Measurements from ENCODE around the gene TMEM132E.

Gene TMEM132E

DNA sequence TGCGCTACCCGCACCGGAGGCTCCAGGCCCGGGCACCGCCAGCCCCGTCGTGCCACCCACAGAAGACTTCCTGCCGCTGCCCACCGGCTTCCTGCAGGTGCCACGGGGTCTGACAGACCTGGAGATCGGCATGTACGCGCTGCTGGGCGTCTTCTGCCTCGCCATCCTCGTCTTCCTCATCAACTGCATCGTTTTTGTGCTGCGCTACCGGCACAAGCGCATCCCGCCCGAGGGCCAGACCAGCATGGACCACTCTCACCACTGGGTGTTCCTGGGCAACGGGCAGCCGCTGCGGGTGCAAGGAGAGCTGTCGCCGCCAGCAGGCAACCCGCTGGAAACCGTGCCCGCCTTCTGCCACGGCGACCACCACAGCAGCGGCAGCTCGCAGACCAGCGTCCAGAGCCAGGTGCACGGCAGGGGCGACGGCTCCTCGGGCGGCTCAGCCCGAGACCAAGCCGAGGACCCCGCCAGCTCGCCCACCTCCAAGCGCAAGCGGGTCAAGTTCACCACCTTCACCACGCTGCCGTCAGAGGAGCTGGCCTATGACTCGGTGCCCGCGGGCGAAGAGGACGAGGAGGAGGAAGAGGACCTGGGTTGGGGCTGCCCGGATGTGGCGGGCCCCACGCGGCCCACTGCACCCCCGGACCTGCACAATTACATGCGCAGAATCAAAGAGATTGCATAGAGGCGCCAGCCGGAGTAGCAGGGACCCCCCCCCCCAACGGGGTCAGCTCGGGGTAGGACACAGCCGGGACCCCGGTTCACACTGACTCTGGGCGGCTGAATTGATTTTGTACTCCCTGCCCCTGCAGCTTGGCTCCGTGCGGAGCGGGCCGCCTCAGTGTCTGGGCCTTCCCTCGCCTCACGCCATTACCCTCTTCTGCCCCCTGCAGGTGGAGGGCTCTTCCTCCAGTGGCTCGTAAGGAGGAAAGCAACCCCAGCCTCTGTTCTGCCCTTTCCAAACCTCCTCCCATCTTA lies 58.5 kb downstream of the TMEM132E start:
- DNase-seq: peak; percentile 82

DNA sequence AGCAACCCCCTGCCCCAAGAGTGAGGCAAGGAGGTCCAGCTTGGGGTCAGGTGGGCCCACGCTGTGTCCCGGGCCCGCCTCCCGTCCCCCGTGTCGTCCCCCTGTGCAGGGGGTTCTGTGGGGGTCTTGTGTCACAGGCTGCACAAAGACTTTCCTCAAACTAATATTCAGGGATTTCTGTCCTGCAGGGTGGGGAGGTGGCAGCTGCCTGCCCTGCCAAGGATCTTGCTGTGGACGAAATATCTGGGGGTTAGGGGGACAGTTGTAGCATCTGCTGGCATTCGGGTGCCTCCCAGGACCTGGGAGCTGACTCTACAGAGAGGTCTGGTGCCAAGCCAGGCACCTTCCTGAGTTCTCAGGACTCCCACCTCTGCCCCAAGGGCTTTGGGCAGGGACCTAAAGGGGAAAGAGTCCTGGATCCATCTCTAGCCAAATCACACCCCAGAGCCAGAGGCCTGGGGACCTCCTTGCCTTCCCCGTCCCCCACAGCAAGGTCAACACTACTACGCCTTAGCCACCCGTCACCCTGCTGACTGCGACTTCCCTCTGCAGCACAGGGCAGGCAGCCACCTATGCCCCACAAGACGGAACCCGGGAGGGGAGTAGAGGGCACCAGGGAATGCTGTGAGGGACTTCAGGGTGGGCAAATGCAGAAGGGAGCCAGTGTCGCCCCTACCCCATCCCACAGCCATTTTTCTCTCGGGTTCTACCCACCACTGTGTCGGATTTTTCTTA lies 59.3 kb downstream of the TMEM132E start:
- DNase-seq: no peak

DNA sequence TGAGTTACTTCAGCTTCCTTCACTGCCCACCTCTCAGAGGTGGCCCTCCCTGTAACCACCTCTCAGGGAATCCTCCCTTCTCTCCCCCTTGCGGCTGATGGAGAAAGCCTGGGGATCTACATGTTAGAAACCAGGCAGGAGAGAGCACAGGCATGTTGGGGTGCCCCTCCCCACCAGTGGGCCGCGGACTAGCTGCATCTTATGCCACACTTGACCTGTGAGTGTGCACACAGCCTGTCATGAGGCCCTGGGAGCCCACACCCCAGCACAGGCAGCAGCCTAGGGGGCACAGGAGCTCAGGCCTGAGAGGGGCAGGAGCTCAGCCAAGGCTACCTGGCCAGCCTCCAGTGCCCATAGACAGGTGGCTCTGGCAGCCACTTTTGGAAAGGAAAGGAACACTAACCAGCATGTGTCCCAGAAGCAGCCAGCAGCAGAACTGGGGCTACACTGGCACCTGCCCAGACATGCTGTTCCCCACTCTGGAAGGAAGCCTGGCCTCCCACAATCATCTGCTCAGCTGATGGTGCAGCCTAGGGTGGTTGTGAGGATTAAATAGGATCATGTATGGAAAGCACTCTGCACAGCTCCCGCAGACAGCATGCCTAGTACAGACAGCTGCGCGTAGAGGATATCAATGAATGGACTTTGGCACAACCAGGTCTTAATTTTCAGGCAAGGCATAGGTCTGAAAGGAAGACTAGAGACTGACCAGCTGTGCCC lies 60.5 kb downstream of the TMEM132E start:
- no peak for DNase-seq

DNA sequence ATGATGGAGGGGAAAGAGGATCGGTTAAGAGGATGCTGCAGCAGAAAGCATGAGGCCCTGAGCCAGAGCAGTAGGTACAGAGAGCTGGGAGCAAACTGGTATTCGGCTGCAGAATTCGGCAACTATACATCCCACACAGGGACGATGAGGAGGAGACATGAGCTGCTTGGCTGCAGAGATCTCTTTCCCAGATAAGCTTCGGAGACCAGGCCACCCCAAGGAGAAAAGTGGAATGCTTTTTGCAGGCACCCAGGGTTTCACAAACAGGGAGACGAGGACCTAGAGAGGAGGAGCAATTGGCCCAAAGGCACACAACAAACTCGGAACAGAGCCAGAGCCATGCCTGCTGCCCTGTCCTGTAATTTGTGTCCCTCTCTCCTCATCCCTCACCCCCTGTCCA lies 62.0 kb downstream of the TMEM132E start:
- no peak for DNase-seq

DNA sequence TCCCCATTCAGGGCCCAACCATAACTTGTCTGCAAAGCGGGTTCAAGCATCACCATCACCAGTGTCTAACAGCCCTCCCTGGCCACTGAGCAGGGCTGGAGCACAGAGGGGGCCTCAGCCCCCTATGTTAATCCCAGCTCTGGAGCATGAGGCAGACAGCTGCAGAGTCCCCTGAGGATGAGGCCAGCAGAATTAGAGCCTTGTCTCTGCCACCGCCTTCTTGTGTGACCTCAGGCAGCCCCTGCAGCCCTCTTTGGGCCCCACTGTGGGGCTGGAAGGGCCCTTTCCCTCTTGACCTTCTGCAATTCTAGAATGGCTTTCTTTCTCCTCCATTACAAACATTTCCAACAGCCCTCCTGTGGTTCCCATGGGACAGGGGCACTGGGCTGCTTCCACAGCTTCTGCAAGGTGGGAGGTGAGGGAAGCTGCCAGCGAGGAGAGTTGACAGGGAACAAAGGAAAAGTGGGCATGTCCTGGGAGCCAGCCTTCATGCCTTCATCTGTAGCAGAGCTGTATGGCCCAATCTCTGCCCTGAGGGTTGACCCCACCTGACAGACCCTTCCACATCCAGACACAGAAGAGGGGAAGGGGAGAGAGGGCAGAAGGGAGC lies 65.7 kb downstream of the TMEM132E start:
- DNase-seq: no peak

DNA sequence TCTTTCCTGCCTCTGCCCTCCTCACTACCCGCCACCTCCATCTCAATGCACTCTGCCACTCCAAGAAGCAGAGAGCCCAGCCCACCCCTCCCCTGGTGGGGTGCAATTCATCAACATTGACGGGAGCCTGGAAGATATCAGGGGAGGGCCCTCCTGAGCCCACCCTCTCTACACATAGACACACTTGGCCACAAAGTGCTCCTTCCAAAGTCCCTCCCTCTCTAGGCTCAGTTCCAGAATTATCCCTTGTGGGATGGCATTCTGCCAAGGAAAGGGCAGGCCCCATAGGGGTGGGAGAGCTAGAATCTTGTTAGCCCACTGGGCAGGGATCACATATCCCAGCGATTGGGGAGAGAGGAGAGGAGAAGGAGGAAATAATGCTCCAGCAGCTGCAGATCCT lies 66.2 kb downstream of the TMEM132E start:
- DNase-seq: peak; percentile 22

DNA sequence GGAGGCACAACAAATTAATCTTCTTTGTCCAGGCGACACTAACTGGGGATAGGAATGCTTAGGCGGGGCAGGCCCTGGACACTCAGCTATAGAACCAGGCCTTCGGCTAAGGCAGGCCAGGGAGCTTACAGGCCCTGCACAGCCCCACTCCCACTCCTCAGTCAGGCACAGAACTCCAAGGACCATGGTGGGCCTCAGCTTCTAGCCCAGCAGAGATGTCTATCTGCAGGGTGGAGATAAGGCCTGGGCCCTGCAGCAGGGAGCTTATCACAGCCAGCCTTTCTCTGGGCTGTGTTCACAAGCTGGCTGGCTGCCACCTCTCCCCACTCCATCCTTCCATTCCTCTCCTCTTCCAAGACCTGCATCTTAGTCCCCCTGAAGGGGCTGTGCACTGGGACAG lies 68.1 kb downstream of the TMEM132E start:
- peak; percentile 37 for DNase-seq

DNA sequence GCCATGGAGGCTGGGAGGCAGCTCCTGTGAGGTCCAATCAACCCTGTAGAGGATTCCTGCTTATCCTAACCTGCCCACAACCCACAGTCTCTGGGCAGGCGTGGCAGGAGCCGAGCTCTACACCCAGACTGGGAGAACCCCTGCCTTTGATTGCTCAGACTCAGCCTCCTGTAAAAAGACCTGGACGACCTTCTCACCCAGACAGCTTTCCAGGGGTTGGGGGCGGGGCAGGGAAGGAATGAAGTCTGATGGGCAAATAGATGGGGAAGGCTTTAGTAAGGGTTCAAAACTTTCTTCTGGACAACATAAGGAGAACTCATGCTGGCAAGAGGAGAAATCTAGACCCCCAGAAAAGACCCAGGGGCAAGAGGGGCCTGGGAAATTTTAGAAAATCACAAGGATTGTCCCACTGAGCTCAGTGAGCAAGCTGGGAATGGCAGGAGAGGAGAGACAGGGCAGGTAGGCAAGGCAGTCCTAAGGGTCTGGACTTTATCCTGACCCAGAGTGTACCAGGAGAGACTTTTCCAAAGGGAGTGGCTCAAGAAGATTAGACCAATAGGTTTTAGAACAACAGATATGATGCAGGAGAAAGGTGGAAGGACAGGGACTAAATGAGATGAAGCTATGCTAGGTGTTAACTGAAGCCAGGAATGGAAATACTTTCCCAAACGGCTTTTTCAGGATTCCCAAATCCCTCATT lies 70.8 kb downstream of the TMEM132E start:
- DNase-seq: no peak

DNA sequence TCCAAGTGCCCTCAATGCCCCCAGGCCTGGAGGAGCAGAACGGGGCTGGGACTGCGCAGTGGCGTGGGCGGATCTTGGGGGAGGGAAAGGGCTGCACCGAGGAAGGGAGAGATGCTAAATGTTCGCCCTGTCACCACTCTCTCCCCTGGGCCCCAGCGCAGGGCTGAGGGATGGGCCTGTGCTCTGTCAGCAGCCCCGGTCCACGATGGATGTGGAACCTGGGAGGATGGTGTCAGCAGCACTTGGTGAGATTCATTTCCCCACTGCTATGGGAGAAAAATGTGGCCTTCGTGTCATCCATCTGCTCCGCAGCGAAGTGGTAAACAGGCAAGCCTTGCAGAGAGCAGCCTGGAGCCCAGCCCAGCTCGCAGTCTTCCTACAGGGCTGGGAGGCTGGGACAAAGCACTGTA lies 72.0 kb downstream of the TMEM132E start:
- no peak for DNase-seq

DNA sequence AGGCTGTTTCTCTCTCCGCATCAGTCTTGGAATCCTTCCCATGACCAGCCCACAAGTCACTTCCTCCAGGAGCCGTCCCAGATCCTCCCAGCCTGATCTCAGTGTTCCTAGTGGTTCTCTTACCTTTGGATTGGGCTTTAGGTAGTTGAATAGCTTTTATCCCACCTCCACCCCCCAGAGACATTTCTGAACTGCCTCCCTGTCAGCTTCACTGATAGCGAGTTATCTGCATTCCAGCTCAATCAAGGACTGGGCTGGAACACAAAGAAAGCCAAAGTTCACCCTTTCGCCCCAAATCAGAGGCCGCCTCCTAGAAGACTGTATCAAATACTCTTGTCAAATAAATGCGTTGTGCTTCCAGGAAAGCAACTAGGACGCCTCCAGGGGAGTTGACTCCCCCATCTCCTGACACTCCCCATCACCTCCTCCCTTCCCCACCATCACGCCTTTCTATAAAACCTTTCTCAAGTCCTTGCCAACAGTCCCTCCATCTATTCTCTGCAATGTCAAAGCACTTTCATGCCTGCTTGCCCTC lies 72.7 kb downstream of the TMEM132E start:
- no peak for DNase-seq

DNA sequence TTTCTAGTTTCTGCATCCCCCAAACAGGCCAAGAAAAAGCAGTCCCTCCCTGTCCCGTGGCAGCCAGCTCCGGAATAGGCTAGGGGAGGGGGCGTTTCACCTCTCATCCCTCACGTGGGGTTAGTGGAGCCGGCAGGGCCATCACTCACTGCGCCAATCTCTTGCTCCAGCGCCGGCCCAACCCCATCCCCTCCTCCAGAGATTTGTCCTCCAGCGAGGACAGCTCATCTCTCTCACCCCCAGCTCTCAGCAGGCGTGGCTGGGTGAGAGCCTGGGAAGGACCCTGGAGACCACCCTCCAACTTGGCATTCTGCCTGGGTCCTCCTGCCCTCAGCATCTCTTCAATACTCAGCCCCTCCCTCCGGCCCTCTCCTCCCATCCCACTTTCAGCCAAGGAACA lies 74.1 kb downstream of the TMEM132E start:
- DNase-seq: no peak

DNA sequence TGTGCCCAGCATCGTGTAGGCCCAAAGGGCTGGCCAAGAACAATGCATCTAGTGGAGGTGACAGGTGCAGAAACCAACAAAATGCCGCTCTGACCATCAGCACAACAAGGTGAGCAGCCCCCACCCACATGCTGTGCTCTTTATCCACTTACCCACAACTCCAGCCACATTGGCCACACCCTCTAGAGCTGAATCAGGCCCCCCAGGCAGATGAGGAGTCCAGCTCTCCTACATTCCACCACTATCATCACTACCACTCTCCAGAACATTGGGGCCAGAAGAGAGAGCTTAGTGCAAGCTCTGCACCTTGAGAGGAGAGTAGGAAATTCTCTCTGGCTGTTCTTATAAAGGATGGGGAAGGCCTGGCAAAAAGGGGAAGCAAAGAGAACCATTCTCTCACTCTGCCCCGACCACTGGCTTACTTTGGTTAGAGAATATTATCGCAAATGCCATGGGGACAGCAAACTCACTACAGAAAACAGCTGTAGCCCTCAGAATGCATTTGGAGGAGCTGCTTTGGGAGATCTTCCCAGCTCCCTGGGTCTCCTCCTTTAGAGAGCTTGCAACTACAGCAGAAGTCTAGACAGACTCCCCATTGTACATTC lies 75.0 kb downstream of the TMEM132E start:
- DNase-seq: peak; percentile 50

DNA sequence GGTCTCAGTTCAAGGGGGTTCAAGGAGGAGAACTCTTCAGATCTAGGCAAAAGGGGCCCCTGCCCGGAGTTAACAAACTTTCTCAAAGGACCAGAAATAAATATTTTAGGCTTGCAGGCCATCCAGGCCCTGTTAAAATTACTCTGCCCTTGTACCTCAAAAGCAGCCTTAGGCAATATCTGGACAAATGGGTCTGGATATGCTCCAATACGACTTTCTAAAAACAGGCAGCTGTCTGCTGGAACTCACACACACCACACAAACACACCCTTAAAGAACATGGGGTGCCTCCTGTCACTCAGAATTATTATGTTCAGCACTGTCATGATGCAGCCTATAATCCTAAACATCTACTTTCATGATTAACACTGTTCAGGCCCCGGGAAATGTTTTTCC lies 75.5 kb downstream of the TMEM132E start:
- DNase-seq: no peak

DNA sequence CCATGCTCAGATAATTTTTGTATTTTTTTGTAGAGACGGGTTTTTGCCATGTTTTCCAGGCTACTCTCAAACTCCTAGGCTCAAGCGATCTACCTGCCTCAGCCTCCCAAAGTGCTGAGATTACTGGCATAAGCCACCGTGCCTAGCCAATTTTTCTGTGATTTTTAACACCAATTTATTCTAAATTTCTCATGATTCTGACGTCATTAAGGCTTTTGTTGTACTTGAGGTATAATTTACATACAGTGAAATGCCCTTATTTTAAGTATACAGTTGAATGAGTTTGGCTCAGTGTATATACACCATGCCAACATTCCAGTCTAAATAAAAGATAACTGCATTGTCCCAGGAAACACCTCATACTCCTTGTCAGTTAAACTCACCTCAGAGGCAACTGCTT lies 77.4 kb downstream of the TMEM132E start:
- DNase-seq: no peak

DNA sequence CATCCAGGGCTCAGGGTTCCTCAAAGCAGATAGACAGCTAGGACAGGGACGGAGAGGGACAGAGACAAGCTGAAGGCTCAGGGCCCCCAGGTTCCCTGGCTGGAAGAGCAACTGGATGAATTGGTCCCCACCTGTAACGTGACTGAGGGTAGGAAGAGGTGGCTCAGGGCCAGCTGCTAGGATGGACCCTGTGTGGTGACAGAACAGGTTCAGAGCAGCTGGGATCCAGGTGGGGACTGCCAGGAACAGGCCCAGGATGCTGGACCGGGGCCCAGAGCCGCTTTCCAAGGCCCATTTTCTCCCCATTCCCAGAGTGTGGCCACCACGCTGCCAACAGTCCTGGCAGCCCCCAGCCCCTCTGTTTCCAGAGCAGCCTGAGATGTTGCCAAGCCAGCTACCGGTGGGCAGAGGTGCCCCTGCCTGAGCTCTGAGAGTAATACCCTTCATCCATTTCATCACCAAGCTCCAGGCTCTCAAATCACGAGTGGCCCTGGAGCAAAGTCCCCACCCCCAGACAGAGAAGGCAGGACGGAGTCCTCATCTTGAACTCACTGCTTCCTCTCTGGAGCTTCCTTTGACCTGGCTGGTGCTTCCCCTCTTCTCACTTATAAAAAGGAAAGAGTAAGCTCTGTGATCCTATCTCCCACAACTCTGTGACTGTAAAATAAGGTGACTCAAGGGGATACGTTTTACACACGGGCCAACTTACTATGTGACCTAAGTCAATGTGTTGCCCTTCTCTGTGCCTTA lies 79.6 kb downstream of the TMEM132E start:
- DNase-seq: no peak

DNA sequence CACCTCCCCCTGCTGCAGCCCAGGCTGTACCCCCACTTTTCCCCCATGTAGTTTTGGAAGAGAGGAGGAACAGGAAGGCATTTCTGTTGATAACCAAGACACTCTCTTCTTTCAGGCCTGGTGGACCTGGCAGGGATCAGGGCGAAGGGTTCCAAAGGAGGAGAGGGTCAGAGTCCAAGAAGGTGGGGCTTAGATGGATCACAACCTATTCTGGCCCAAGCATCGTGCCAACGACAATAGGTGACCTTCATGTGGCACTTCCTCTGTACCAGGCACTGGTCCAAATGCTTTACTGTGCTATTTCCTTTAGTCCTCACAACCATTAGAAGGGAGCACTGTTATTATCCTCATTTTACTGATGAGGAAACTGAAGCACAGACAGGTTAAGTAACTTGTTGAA lies 84.3 kb downstream of the TMEM132E start:
- no peak for DNase-seq

DNA sequence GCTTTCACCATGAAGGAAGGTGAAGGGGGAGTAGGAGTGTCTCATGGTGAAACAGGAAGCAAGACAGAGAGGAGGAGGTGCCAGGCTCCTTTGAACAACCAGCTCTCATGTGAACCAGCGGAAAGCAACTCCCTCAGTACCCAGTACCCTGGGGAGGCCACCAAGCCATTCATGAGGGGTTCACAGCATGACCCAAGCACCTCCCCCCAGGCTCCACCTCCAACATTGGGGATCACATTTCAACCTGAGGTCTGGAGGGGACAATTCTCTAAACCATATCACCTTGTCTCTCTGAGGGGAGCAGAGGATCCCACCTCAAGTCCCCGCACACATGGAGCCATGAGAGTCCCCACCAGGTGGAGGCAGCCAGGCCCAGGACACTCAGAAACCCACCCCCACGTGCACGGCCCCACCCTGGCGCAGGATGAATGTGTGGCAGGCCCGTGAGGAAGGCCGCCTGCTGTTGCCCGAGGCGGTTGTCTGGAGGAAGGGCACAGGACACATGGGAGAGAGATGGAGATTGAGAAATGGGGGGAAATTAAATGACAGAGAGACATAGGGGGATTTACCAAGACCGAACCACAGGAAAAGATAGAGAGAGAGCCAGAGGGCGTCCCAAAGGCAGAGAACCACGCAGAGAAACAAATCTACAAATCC lies 85.9 kb downstream of the TMEM132E start:
- DNase-seq: no peak

DNA sequence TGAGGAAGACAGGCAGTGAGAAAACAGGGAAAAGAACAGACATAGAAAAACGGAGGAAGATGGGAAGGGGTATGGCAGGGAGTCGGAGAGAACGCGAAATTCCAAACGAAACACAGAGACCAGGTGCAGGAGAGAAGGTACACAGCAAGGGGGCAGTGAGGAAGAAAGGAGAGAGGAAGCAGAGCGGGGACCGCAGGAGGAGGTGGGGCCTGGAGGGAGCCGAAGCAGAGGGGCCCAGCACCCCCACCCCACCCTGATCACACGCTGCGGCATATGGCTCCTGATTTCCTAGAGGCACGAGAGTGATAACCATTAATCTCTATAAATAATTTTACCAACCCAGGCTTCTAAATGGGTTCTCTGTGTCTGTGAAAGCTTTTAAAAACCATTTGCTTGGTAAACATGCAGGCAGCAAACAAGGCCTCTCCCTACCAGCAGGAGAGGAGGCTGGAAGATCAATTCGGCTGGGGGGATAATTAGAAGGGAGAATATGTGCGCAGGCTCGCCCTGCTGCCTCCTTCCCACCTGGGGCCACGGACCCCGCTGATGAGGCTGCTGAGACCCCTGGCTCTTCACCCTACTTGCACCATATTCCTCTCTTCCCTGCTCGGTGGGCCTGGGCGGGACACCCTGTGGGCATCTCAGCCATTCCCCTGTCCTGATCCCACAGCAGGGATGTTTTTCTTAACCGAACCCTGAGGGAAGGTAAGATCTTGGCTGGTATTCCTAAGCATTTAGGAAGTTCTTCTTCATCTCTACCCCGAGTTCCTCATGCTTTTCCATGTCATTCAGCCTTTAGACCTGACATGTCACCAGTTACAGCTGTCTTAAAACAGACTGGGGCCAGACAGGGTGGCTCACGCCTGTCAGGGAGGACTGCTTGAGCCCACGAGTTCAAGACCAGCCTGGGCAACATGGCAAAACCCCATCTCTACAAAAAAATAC lies 86.7 kb downstream of the TMEM132E start:
- DNase-seq: no peak

DNA sequence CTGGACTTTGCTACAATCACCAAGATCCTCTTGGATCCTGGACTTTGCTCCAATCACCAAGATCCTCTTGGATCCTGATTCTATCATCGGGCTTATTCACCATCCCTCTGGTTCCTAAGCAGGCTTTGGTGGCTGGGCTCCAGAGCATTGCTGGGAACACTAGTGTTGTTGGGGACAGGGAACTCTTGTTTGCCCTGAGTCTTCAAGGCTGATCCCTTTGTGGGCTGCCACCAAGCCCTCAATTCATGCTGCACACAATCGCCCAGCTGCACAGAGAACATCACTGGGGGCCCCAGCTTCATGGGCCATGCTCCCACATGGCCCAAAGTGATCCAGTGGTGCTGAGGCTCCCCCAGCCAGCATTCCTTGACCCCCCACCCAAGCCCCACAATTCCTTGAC lies 88.3 kb downstream of the TMEM132E start:
- no peak for DNase-seq

Measured in OCI-M1 (cell line).